Measurements from ENCODE around the gene TMEM154.

DNA sequence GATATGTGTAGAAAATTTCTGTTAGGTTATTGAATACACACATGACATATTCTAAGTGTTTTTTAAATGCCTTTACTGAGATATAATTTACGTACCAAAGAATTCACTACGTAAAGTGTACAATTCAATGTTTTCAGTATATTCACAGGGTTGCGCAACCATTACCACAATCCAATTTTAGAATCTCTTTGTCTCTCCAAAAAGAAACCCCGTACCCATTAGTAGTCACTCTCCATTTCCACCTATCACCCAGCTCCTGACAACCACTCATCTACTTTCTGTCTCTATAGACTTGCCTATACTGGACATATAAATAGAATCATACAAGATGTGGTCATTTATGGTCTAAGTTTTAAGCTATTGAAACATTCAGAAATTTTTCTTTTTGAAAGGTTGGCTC lies 90.9 kb downstream of the TMEM154 start:
- no peak for TF ChIP-seq CTCF (IDR thresholded peaks at IDR 0.05)
- TF ChIP-seq POLR2A (IDR thresholded peaks at IDR 0.05) = no peak

Measured in Peyer's patch (tissue), 4 donors.